Trophoblast cell (in vitro differentiated cells and primary cell): ENCODE data around the gene CLIC4.
A peak's percentile ranks its signal among the peaks of the same experiment; 100 is the strongest.

Experiments
- DNase-seq, 2 donors: peaks; one replicate each; pipeline ENCODE4 v3.0.0-alpha.2; 2016
- H2AFZ ChIP-seq: 2 replicates; pipeline ENCODE4 v1.6.1; 2013; ENCODE audit warnings: low read length, moderate library complexity, mild to moderate bottlenecking; ENCODE audit not compliant: insufficient read depth, poor library complexity
- H2AK5ac ChIP-seq: 2 replicates; pipeline ENCODE4 v1.6.1; 2013; ENCODE audit warnings: mild to moderate bottlenecking, low read length
- H2BK120ac ChIP-seq: 2 replicates; pipeline ENCODE4 v1.6.1; 2013; ENCODE audit warnings: low read length, mild to moderate bottlenecking, moderate library complexity; ENCODE audit not compliant: insufficient read depth, poor library complexity
- H2BK12ac ChIP-seq: 2 replicates; pipeline ENCODE4 v1.6.1; 2013; ENCODE audit warnings: mild to moderate bottlenecking, low read length, moderate library complexity
- H2BK5ac ChIP-seq: 2 replicates; pipeline ENCODE4 v1.6.1; 2013; ENCODE audit warnings: low read length, low read depth, moderate library complexity, mild to moderate bottlenecking; ENCODE audit not compliant: poor library complexity
- H3K14ac ChIP-seq: 2 replicates; pipeline ENCODE4 v1.6.1; 2013; ENCODE audit warnings: mild to moderate bottlenecking, low read length
- H3K18ac ChIP-seq: 2 replicates; pipeline ENCODE4 v1.6.1; 2013; ENCODE audit warnings: mild to moderate bottlenecking, low read length
- H3K23ac ChIP-seq: 2 replicates; pipeline ENCODE4 v1.6.1; 2013; ENCODE audit warnings: low read length
- H3K27ac ChIP-seq: 2 replicates; pipeline ENCODE4 v1.5.1; 2013; ENCODE audit warnings: low read depth, mild to moderate bottlenecking, inconsistent platforms, low read length, moderate library complexity
- H3K27me3 ChIP-seq: 2 replicates; pipeline ENCODE4 v1.6.1; 2013; ENCODE audit warnings: inconsistent platforms, mild to moderate bottlenecking, low read length, moderate library complexity; ENCODE audit not compliant: insufficient read depth
- H3K36me3 ChIP-seq, 2 experiments: 1 replicate in 1 of 2; 2 replicates in 1 of 2; pipeline ENCODE4 v1.6.1; 2013; ENCODE audit warnings: low read length in 2 of 2, mild to moderate bottlenecking in 2 of 2, moderate library complexity in 1 of 2; ENCODE audit not compliant: insufficient read depth in 2 of 2, control insufficient read depth in 1 of 2
- H3K4ac ChIP-seq: 2 replicates; pipeline ENCODE4 v1.6.1; 2013; ENCODE audit warnings: low read depth, mild to moderate bottlenecking, low read length, moderate library complexity
- H3K4me1 ChIP-seq, 2 experiments: 1 replicate in 1 of 2; 2 replicates in 1 of 2; pipeline ENCODE4 v1.6.1; 2013; ENCODE audit warnings: low read length in 2 of 2, mild to moderate bottlenecking in 2 of 2, moderate library complexity in 1 of 2; ENCODE audit not compliant: insufficient read depth in 2 of 2, control insufficient read depth in 1 of 2
- H3K4me2 ChIP-seq: 2 replicates; pipeline ENCODE4 v1.6.1; 2013; ENCODE audit warnings: inconsistent platforms, mild to moderate bottlenecking, low read length, moderate library complexity
- H3K4me3 ChIP-seq: 2 replicates; pipeline ENCODE4 v1.5.1; 2013; ENCODE audit warnings: mild to moderate bottlenecking, low read depth, low read length, inconsistent platforms
- H3K79me1 ChIP-seq: one replicate; pipeline ENCODE4 v1.6.1; 2013; ENCODE audit warnings: low read length
- H3K79me2 ChIP-seq: 2 replicates; pipeline ENCODE4 v1.6.1; 2013; ENCODE audit warnings: low read length, mild to moderate bottlenecking; ENCODE audit not compliant: control insufficient read depth, insufficient read depth, poor library complexity
- H3K9ac ChIP-seq: 2 replicates; pipeline ENCODE4 v1.6.1; 2013; ENCODE audit warnings: mild to moderate bottlenecking, low read length
- H3K9me3 ChIP-seq: 2 replicates; pipeline ENCODE4 v1.6.1; 2013; ENCODE audit warnings: low read depth, mild to moderate bottlenecking, control low read depth, inconsistent platforms, low read length; ENCODE audit not compliant: insufficient read depth
- H4K12ac ChIP-seq: 2 replicates; pipeline ENCODE4 v1.6.1; 2013; ENCODE audit warnings: low read depth, mild to moderate bottlenecking, low read length, moderate library complexity
- H4K8ac ChIP-seq: 2 replicates; pipeline ENCODE4 v1.6.1; 2013; ENCODE audit warnings: low read depth, mild to moderate bottlenecking, low read length, moderate library complexity
- H4K91ac ChIP-seq: one replicate; pipeline ENCODE4 v1.6.1; 2013; ENCODE audit warnings: low read depth, mild to moderate bottlenecking, low read length, moderate library complexity
- WGBS: extraction: QIAGEN DNeasy Blood & Tissue Kit; methylation state at CpG from one replicate; pipeline ENCODE4 v1.1.7; 2013; ENCODE audit warnings: missing lambda C conversion rate; ENCODE audit not compliant: insufficient read length, insufficient coverage; ENCODE audit errors: extremely low coverage; 5-methylcytosine and 5-hydroxymethylcytosine counted together

CLIC4 gene

GRCh38 chr1:24850328-24850920 lies 105.2 kb downstream of the CLIC4 start:
- H3K27me3 ChIP-seq = no peaks in the 10 kb centered on the region
- no peak overlapping the region for H3K9ac ChIP-seq
- no peak overlapping the region for H4K12ac ChIP-seq
- H2BK120ac ChIP-seq = no peak overlapping the region
- H2AK5ac ChIP-seq = no peak overlapping the region
- no peak overlapping the region for H3K27ac ChIP-seq
- H3K4me3 ChIP-seq = no peak overlapping the region
- no peak overlapping the region for H4K91ac ChIP-seq
- no peak overlapping the region for H3K14ac ChIP-seq
- H3K4me2 ChIP-seq = no peak overlapping the region
- peaks cover 3% of the 10 kb centered on the region for H3K79me2 ChIP-seq
- no peak overlapping the region for H2BK12ac ChIP-seq
- no CpG with 5 or more reads among the region's 6 CpGs for WGBS
- peaks cover 0 to 1% of the 10 kb centered on the region in 2 experiments for H3K36me3 ChIP-seq
- DNase-seq = peak in 1 of 2 donors; percentile 52
- no peak overlapping the region for H2AFZ ChIP-seq
- no peaks in the 10 kb centered on the region for H3K9me3 ChIP-seq
- no peak overlapping the region for H3K18ac ChIP-seq
- H4K8ac ChIP-seq = no peak overlapping the region
- peaks cover 8 to 16% of the 10 kb centered on the region in 2 experiments for H3K4me1 ChIP-seq
- no peak overlapping the region for H3K23ac ChIP-seq
- H3K4ac ChIP-seq = no peak overlapping the region
- no peak overlapping the region for H2BK5ac ChIP-seq
- H3K79me1 ChIP-seq = peaks cover 5% of the 10 kb centered on the region

- Histone ChIP-seq H3K18ac (no peak overlapping the region), H3K27ac (no peak overlapping the region), H4K12ac (no peak overlapping the region), H3K4ac (no peak overlapping the region), H2BK12ac (no peak overlapping the region), H3K4me1 (peaks cover 5 to 8% of the 10 kb centered on the region in 2 experiments), H3K14ac (no peak overlapping the region), H3K79me1 (no peaks in the 10 kb centered on the region), H3K9me3 (no peaks in the 10 kb centered on the region), H2BK5ac (no peak overlapping the region), H4K91ac (no peak overlapping the region), H3K23ac (no peak overlapping the region), H2AFZ (no peak overlapping the region), H3K9ac (no peak overlapping the region), H3K27me3 (no peaks in the 10 kb centered on the region), H3K36me3 (no peaks in the 10 kb centered on the region), H3K4me2 (no peak overlapping the region), H2AK5ac (no peak overlapping the region), H4K8ac (no peak overlapping the region), H3K4me3 (no peak overlapping the region), H3K79me2 (peaks cover under 1% of the 10 kb centered on the region), H2BK120ac (no peak overlapping the region)
- no CpG with 5 or more reads among the region's 6 CpGs for WGBS
- no peak for DNase-seq
Observed at GRCh38 chr1:24853649-24854048, 108.4 kb downstream of the CLIC4 start.

- no peak overlapping the region for H4K91ac ChIP-seq
- H4K12ac ChIP-seq = no peak overlapping the region
- WGBS = no CpG with 5 or more reads among the region's 5 CpGs
- H3K4me1 ChIP-seq = peaks cover 0 to 2% of the 10 kb centered on the region in 2 experiments
- no peak overlapping the region for H3K23ac ChIP-seq
- H2BK12ac ChIP-seq = no peak overlapping the region
- no peaks in the 10 kb centered on the region for H3K79me2 ChIP-seq
- H3K14ac ChIP-seq = no peak overlapping the region
- DNase-seq = no peak
- no peak overlapping the region for H2BK5ac ChIP-seq
- H2AFZ ChIP-seq = no peak overlapping the region
- H3K9ac ChIP-seq = no peak overlapping the region
- no peaks in the 10 kb centered on the region for H3K9me3 ChIP-seq
- H3K36me3 ChIP-seq = no peaks in the 10 kb centered on the region
- H2AK5ac ChIP-seq = no peak overlapping the region
- H3K4ac ChIP-seq = no peak overlapping the region
- no peak overlapping the region for H3K4me3 ChIP-seq
- no peaks in the 10 kb centered on the region for H3K79me1 ChIP-seq
- H2BK120ac ChIP-seq = no peak overlapping the region
- H3K18ac ChIP-seq = no peak overlapping the region
- no peak overlapping the region for H4K8ac ChIP-seq
- H3K4me2 ChIP-seq = no peak overlapping the region
- H3K27ac ChIP-seq = no peak overlapping the region
- H3K27me3 ChIP-seq = no peaks in the 10 kb centered on the region
Observed at GRCh38 chr1:24855474-24855873, 110.2 kb downstream of the CLIC4 start.

GRCh38 chr1:24856787-24857506 lies 111.7 kb downstream of the CLIC4 start:
- no peak overlapping the region for H3K4me2 ChIP-seq
- H3K4me1 ChIP-seq = peaks cover 0 to 2% of the 10 kb centered on the region in 2 experiments
- no peak overlapping the region for H3K23ac ChIP-seq
- no peak overlapping the region for H2AFZ ChIP-seq
- no peak overlapping the region for H2BK120ac ChIP-seq
- no peak overlapping the region for H3K4ac ChIP-seq
- no peak overlapping the region for H2BK5ac ChIP-seq
- H4K91ac ChIP-seq = no peak overlapping the region
- no peak overlapping the region for H2AK5ac ChIP-seq
- H3K79me1 ChIP-seq = no peaks in the 10 kb centered on the region
- no peak for DNase-seq
- H2BK12ac ChIP-seq = no peak overlapping the region
- no peak overlapping the region for H3K4me3 ChIP-seq
- H3K27ac ChIP-seq = no peak overlapping the region
- no peaks in the 10 kb centered on the region for H3K79me2 ChIP-seq
- H3K27me3 ChIP-seq = no peaks in the 10 kb centered on the region
- no peak overlapping the region for H4K12ac ChIP-seq
- H4K8ac ChIP-seq = no peak overlapping the region
- H3K9me3 ChIP-seq = no peaks in the 10 kb centered on the region
- no peak overlapping the region for H3K14ac ChIP-seq
- no peak overlapping the region for H3K18ac ChIP-seq
- H3K36me3 ChIP-seq = no peaks in the 10 kb centered on the region
- H3K9ac ChIP-seq = peak overlapping the region; percentile 53
- WGBS = no CpG with 5 or more reads among the region's 16 CpGs
